ENCODE measurements around the gene RETREG1. TPM values are rescaled to one million over a fixed set of nuclear protein-coding genes. Genes with fewer than 3 reads are reported as not detected.
A peak's percentile ranks its signal among the peaks of the same experiment; 100 is the strongest.

Gene RETREG1
- total and polyA plus RNA-seq, 2 donors (not counting 3 experiments of a cell fraction or from before 2014, with no cell fraction given), result 0.46 TPM; not detected in 1

- DNase-seq (ENCODE audit: low read depth, low spot score) (peak; percentile 3), FAIRE-seq (no peak)
- BruUV-seq (replicated peaks), result no TSS peak
- TF ChIP-seq CTCF (IDR thresholded peaks at IDR 0.05; ENCODE audit: extremely low read depth in 1 of 2, insufficient read depth in 1 of 2, low read depth in 1 of 2, low read length in 2 of 2) (no peak), EZH2 (IDR thresholded peaks at IDR 0.05; ENCODE audit: borderline replicate concordance, low read depth, low read length, severe bottlenecking) (no peak), POLR2A (IDR thresholded peaks at IDR 0.05; ENCODE audit: low read depth, low read length) (no peak), MYC (IDR thresholded peaks at IDR 0.05; ENCODE audit: low read depth, low read length) (no peak), GATA2 (IDR thresholded peaks at IDR 0.05; ENCODE audit: insufficient read depth, insufficient read length, low read depth, low read length) (no peak), MAX (IDR thresholded peaks at IDR 0.05; ENCODE audit: insufficient read depth, insufficient read length) (no peak), POLR2AphosphoS5 (IDR thresholded peaks at IDR 0.05; ENCODE audit: insufficient read depth, low read depth, low read length) (no peak), FOS (IDR thresholded peaks at IDR 0.05; ENCODE audit: borderline replicate concordance, insufficient read depth, low read length) (no peak), JUN (IDR thresholded peaks at IDR 0.05; ENCODE audit: borderline replicate concordance, insufficient read depth, insufficient read length, low read depth) (no peak)
- Histone ChIP-seq H3K4me1 (ENCODE audit: control insufficient read depth, extremely low read depth, insufficient read depth, low read length) (peaks cover 12% of the 10 kb centered on the region), H3K36me3 (ENCODE audit: control insufficient read depth in 2 of 2, extremely low read depth in 1 of 2, insufficient read depth in 2 of 2, low read length in 2 of 2) (peaks cover 6 to 25% of the 10 kb centered on the region in 2 experiments), H4K20me1 (replicated peaks; ENCODE audit: control insufficient read depth, extremely low read depth, insufficient read depth, low read length) (no peaks in the 10 kb centered on the region), H3K9me1 (replicated peaks; ENCODE audit: control insufficient read depth, extremely low read depth, insufficient read depth, low read length) (no peaks in the 10 kb centered on the region), H3K79me2 (ENCODE audit: control insufficient read depth, insufficient read depth, low read length) (peaks cover 41% of the 10 kb centered on the region), H3K4me3 (replicated peaks in 1 of 3; ENCODE audit: insufficient read depth in 1 of 3, low read depth in 1 of 3, low read length in 3 of 3) (no peak overlapping the region), H3K9me3 (replicated peaks; ENCODE audit: control insufficient read depth, insufficient read depth, low read length) (no peaks in the 10 kb centered on the region), H3K4me2 (ENCODE audit: insufficient read depth, low read length) (no peak overlapping the region), H3K27ac (ENCODE audit: insufficient read depth, low read depth, low read length) (no peak overlapping the region), H3K27me3 (ENCODE audit: control insufficient read depth in 2 of 2, insufficient read depth in 2 of 2, low read length in 2 of 2) (no peaks in the 10 kb centered on the region), H3K9ac (replicated peaks; ENCODE audit: extremely low read depth, insufficient read depth, low read length) (no peak overlapping the region), H2AFZ (ENCODE audit: low read depth, low read length) (no peak overlapping the region)
- intact Hi-C loops (cut with micrococcal nuclease), result loop anchor here (1.0 kb wide), 1 partner anchor 746 kb away; no protein-coding TSS in a partner anchor
- ChIA-PET CTCF (interaction anchor here (0.6 to 6.7 kb wide), 9 partner anchors 10 to 1352 kb away, joined by 3 to 178 read pairs (median 12); no protein-coding TSS in a partner anchor), POLR2A (no interaction called here)
- dilution Hi-C loops (cut with MboI; ENCODE audit: extremely low pct_ligation_motif_present, low sequenced_read_pairs), result no loop called here
Observed at GRCh38 chr5:16457451-16457850, 159.3 kb downstream of the RETREG1 start.
